Measurements from ENCODE around the gene LRRC45. TPM values are rescaled to one million over a fixed set of nuclear protein-coding genes. Genes with fewer than 3 reads are reported as not detected.

Gene LRRC45
- total RNA-seq, 3 donors from 2014 or later: 18.9 to 20.0 (median 19.8) TPM

- Histone ChIP-seq H3K4me3 (no peak overlapping the region), H3K4me1 (ENCODE audit: low read depth) (no peaks in the 10 kb centered on the region)
- no peak for DNase-seq
Observed at GRCh38 chr17:82005701-82006348, 17.3 kb upstream of the LRRC45 start.

DNA sequence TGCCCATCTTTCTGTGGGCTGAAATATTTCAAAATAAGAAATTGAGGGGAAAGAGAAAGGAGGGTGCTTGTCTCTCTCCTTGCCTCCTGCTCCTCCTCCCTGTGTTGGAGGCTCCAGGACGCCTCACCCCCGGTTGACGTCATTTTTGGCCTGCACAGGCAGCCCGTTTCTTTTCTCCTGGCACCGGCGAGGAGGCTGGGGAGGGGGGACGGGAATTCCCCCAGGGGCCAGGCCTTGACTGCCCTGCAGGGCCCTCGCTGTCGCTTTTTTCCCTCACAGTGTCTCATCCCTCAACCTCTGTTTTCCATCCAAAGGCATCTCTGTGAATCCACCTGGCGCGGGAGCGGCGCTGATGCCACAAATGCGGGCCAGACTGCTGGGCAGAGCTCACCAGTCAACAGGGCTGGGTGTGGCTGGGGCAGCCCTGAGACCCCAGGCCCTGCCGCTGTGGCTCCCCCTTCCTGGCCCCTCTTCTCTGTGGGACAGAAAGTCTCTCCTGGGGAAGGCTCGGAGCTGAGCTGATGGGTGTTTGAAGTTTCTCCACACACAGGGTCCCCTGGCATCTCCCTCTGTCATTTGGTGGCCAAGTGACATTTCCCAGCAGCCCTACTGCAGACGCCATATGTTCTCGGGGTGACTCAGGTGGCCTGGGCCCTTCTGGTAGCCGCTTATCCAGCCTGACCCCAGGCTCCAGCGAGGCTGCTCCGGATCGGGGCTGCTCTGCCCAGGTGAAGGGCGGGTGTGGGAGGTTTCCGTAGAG is 16.5 kb upstream of the LRRC45 start:
- Histone ChIP-seq H3K9me3 (no peaks in the 10 kb centered on the region), H3K4me1 (ENCODE audit: low read depth) (no peaks in the 10 kb centered on the region), H3K36me3 (ENCODE audit: low read depth) (no peaks in the 10 kb centered on the region), H3K4me3 (no peak overlapping the region)
- no peak for ATAC-seq
- intact Hi-C loops (cut with DNase I, micrococcal nuclease): no loop called here
- TF ChIP-seq, protein P1, sequence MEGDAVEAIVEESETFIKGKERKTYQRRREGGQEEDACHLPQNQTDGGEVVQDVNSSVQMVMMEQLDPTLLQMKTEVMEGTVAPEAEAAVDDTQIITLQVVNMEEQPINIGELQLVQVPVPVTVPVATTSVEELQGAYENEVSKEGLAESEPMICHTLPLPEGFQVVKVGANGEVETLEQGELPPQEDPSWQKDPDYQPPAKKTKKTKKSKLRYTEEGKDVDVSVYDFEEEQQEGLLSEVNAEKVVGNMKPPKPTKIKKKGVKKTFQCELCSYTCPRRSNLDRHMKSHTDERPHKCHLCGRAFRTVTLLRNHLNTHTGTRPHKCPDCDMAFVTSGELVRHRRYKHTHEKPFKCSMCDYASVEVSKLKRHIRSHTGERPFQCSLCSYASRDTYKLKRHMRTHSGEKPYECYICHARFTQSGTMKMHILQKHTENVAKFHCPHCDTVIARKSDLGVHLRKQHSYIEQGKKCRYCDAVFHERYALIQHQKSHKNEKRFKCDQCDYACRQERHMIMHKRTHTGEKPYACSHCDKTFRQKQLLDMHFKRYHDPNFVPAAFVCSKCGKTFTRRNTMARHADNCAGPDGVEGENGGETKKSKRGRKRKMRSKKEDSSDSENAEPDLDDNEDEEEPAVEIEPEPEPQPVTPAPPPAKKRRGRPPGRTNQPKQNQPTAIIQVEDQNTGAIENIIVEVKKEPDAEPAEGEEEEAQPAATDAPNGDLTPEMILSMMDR (IDR thresholded peaks at IDR 0.05): no peak
- no peak for DNase-seq

More at GRCh38 chr17:82005701-82006348, 17.3 kb upstream of the LRRC45 start:
- no peak for ATAC-seq
- Histone ChIP-seq H3K36me3 (ENCODE audit: low read depth) (no peaks in the 10 kb centered on the region), H3K9me3 (no peaks in the 10 kb centered on the region)
- TF ChIP-seq, protein P1 (IDR thresholded peaks at IDR 0.05): no peak
- intact Hi-C loops (cut with DNase I, micrococcal nuclease): no loop called here

- Histone ChIP-seq H3K4me1 (ENCODE audit: low read depth) (no peaks in the 10 kb centered on the region), H3K36me3 (ENCODE audit: low read depth) (no peaks in the 10 kb centered on the region), H3K4me3 (no peak overlapping the region), H3K9me3 (no peaks in the 10 kb centered on the region)
- intact Hi-C loops (cut with DNase I, micrococcal nuclease): no loop called here
- TF ChIP-seq, protein P1 (IDR thresholded peaks at IDR 0.05): no peak
- ATAC-seq (no peak), DNase-seq (no peak)
Observed at GRCh38 chr17:82007228-82007494, 15.9 kb upstream of the LRRC45 start.

GRCh38 chr17:82007495-82008257 is 15.4 kb upstream of the LRRC45 start:
- DNase-seq (no peak), ATAC-seq (no peak)
- no peaks in the 10 kb centered on the region for H3K36me3 ChIP-seq (ENCODE audit: low read depth)
- H3K4me1 ChIP-seq (ENCODE audit: low read depth): no peaks in the 10 kb centered on the region
- intact Hi-C loops (cut with DNase I, micrococcal nuclease): no loop called here
- TF ChIP-seq, protein P1 (IDR thresholded peaks at IDR 0.05): no peak
- no peak overlapping the region for H3K4me3 ChIP-seq
- no peaks in the 10 kb centered on the region for H3K9me3 ChIP-seq

DNA sequence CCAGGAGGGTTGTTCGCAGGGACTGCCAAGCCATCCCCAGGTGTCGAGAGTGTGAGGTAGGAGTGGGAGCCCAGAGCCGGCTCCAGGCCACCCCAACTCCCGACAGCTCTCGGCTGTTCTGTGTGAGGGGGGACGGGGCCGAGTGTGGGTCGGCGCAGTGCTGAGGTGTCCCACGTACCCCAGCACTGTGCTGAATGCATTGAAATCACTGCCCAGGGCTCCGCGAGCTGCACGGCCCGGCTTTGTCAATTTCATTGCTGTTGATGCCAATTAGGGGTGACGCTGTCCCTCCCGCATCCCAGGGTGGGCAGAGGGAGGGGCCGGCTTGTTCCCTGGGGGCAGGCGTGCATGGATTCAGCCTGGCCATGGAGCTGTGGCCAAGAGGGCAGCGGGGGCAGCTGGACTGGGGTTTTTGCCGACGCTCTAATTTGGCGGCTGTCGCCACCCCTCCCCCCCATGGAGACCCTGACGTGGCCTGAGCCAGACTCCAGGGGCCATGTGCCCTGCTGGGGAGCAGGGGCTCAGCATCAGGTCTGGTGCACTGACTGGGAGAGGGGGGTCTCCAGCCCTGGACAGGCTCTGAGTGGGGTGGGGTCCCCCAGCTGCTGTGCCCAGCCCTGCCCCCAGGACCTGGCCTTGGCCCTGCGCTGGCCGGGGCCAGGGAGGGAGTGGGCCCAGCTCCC is 14.7 kb upstream of the LRRC45 start:
- Histone ChIP-seq H3K4me1 (ENCODE audit: low read depth) (no peaks in the 10 kb centered on the region), H3K36me3 (ENCODE audit: low read depth) (no peaks in the 10 kb centered on the region), H3K9me3 (no peaks in the 10 kb centered on the region), H3K4me3 (no peak overlapping the region)
- DNase-seq: no peak
- TF ChIP-seq, protein P1 (IDR thresholded peaks at IDR 0.05): no peak
- ATAC-seq: no peak
- intact Hi-C loops (cut with DNase I, micrococcal nuclease): no loop called here
